Sigmoid colon (tissue), 7 donors: ENCODE measurements around the gene SMYD5. TPM values are rescaled to one million over a fixed set of nuclear protein-coding genes. Genes with fewer than 3 reads are reported as not detected.

Experiments
- DNase-seq: peaks from one replicate; pipeline ENCODE4 v3.0.0-alpha.2; 2019
- H3K27ac ChIP-seq, 4 donors: fragments of 200-600 bp; sonication (generic); one replicate each; pipeline ENCODE4 v1.5.1; 2016 to 2019; ENCODE audit warnings: mild to moderate bottlenecking in 1 of 4
- H3K27me3 ChIP-seq, 3 donors: fragments of 200-600 bp; sonication (generic); one replicate each; pipeline ENCODE4 v1.5.1; 2019; ENCODE audit warnings: mild to moderate bottlenecking in 1 of 3
- H3K36me3 ChIP-seq, 4 donors: fragments of 200-600 bp; sonication (generic); one replicate each; pipeline ENCODE4 v1.5.1; 2016 to 2019
- H3K4me1 ChIP-seq, 4 donors: fragments of 200-600 bp; sonication (generic); one replicate each; pipeline ENCODE4 v1.5.1; 2017 to 2019
- H3K4me3 ChIP-seq, 4 donors: fragments of 200-600 bp; sonication (generic); one replicate each; pipeline ENCODE4 v1.5.1; 2017 to 2019; ENCODE audit warnings: mild to moderate bottlenecking in 2 of 4, moderate library complexity in 1 of 4
- H3K9me3 ChIP-seq, 4 donors: fragments of 200-600 bp in 3 of 4; sonication (generic) in 3 of 4; one replicate each; pipeline versions ENCODE4 v1.5.1 to v1.6.1; 2013 to 2019
- CTCF ChIP-seq, 4 experiments: fragments of 450-650 bp in 3 of 4; fragments of 200-600 bp in 1 of 4; IDR thresholded peaks; one replicate each; pipeline ENCODE4 v1.5.1; 2016 to 2019; ENCODE audit warnings: antibody characterized with exemption in 4 of 4, mild to moderate bottlenecking in 3 of 4, moderate library complexity in 2 of 4
- EP300 ChIP-seq, 4 donors: sonication (generic); formaldehyde crosslinking; IDR thresholded peaks; one replicate each; pipeline ENCODE4 v1.6.1; 2017; ENCODE audit warnings: antibody characterized with exemption in 4 of 4
- POLR2A ChIP-seq, 2 donors: fragments of 450-650 bp; IDR thresholded peaks; one replicate each; pipeline ENCODE4 v1.6.1; 2016; ENCODE audit warnings: antibody characterized with exemption in 2 of 2, mild to moderate bottlenecking in 2 of 2, moderate library complexity in 2 of 2
- POLR2AphosphoS5 ChIP-seq, 4 donors: sonication (generic); formaldehyde crosslinking; IDR thresholded peaks; one replicate each; pipeline ENCODE4 v1.6.1; 2017; ENCODE audit warnings: antibody characterized with exemption in 4 of 4
- WGBS, 2 donors: extraction: QIAGEN DNeasy Blood & Tissue Kit; methylation state at CpG; one replicate each; pipeline ENCODE4 v1.1.7; 2013; 5-methylcytosine and 5-hydroxymethylcytosine counted together
- intact Hi-C: fragments of 100-400 bp; cut with DNase I; formaldehyde crosslinking; loops from one replicate; pipeline ENCODE4 v1.15.1; 2023
- polyA plus RNA-seq, 3 donors: library from polyadenylated mRNA; stranded (reverse); fragments of 200-250 nt; gene quantifications; one replicate each; pipeline ENCODE4 v1.2.3, GENCODE V29; 2013
- total RNA-seq, 4 donors: library from RNA; depleted of rRNA; stranded (reverse); fragments of >200 nt; gene quantifications; one replicate each; pipeline ENCODE4 v1.1.0, GENCODE V29; 2016
- donor health status: healthy with polysubstance abuse.
- donor health status: Bipolar disorder and iron deficiency.
- donor health status: healthy.

Gene SMYD5
- total and polyA plus RNA-seq, 7 donors, result 5.3 to 18.2 (median 7.8) TPM

DNA sequence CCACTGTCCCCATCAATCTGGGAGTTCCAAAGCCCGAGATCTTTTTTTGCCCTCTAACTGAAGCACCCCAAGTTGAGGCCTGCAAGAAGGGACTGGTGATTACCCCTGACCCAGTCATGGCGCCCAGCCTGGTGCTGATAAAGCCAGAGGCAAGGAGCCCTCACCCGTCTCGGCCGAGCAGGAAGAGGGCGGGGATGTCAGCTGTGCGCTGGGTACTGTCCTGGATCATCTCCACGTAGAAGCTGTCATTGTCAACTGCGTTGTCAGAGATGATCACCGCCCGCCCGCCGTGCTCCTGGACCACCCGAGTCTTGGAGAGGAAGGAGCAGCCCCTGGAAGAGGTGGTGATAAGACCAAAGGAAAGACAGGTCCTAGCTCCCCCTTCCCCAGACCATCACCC, 14.6 kb downstream of the SMYD5 start:
- Histone ChIP-seq H3K27ac (no peak overlapping the region), H3K4me3 (no peak overlapping the region), H3K36me3 (peaks cover 0 to 63% (median 19%) of the 10 kb centered on the region in 4 donors), H3K4me1 (peaks cover 0 to 12% (median 6%) of the 10 kb centered on the region in 4 donors), H3K27me3 (no peaks in the 10 kb centered on the region), H3K9me3 (no peaks in the 10 kb centered on the region)
- DNase-seq, result no peak
- TF ChIP-seq POLR2A (IDR thresholded peaks at IDR 0.05) (no peak), POLR2AphosphoS5 (IDR thresholded peaks at IDR 0.05) (no peak)
- 89 to 91% methylated on average over 14 of the region's 14 CpGs for WGBS, 2 donors
- intact Hi-C loops, result no loop called here

DNA sequence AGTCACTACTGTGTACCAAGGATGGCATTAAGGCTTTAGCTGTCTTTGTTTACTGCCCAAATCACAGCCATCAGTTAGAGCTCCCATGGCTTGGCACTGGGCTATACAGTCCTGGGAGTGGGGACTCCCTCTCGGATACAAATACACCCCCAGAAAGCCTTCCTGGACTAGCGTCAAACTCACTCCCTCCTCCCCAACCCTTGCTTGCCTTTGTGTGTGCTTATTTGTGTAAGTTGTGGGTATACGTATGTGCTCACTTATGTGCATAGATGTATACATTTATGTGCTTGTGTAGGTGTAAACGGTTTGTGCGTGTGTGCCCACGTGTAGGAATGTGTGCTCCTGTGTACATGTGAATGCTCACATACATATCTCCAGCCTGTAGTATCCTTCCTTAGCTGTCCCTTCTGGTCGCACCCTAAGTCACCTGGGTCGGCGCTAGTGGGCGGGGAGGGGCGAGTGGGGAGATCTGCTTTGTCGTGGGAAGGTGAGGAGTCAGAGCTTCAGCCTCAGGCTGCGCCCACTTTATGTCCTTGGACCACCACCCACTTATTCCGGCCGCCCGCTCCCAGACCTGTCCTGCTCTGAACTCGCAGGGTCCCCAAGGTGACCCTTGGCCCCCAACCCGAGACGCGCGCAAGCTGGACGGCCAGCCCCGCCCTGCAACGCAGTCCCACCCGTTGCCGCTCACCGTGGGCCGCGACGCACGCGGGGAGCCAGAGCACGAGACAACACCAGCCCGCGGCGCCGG, 18.5 kb downstream of the SMYD5 start:
- peaks cover 0 to 26% (median 6%) of the 10 kb centered on the region in 4 donors for H3K36me3 ChIP-seq
- WGBS, 2 donors, result 1 to 4% methylated on average over 37 of the region's 37 CpGs
- H3K9me3 ChIP-seq, result no peaks in the 10 kb centered on the region
- peak overlapping the region; percentile 66 to 96 (median 82) for H3K4me3 ChIP-seq
- DNase-seq, result peak; percentile 72
- peak overlapping the region; percentile 80 to 96 (median 92) for H3K27ac ChIP-seq
- TF ChIP-seq POLR2AphosphoS5 (IDR thresholded peaks at IDR 0.05) (no peak), CTCF (IDR thresholded peaks at IDR 0.05) (no peak), EP300 (IDR thresholded peaks at IDR 0.05) (no peak), POLR2A (IDR thresholded peaks at IDR 0.05) (no peak)
- H3K27me3 ChIP-seq, result no peaks in the 10 kb centered on the region
- intact Hi-C loops, result loop anchor here (5.0 to 10.0 kb wide), 3 partner anchors 120 to 502 kb away; partner anchors contain the start of genes RAB11FIP5, SFXN5 and TPRKB
- peaks cover 0 to 39% (median 33%) of the 10 kb centered on the region in 4 donors for H3K4me1 ChIP-seq

DNA sequence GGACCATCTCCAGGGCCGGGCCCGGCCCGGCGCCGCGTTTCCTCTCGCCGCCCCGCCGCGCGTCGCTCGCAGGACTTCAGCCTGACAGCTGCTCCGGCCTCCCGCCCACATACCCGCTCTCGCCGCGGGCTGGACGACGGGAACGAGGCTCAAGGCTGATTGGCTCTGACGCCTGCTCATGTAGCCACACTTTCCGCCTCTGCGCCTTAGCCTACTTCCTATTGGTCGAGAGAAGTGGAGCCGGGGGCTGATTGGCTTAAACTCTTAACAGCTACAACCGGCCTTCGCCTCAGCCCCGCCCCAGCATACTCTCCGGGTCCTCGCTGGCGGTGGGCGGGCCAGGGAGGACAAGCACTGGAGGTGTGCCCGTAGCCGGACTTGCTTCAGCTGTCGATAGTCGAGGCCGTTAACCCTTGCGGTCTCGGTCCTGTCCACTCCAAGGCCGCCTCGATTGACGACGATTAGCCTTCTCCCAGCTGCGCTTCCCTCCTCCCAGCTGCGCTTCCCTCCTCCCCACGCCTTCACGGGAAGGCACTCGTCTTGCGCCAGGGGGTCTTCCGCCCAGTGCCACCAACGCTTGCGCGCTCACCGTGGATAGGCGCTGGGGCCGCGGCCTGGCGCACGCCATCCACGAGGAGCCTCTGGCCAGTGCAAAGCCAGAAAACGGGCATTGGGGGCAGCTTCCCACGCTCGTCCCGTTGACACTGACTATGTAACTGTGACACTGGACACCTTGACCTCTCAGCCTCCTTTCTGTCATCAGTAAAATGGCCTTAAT, 19.3 kb downstream of the SMYD5 start, which contains the start of gene PRADC1:
TSS of gene PRADC1 (minus strand) at position 86 of the 778 bp plus-strand sequence. CDS start at position 7, 79 bp downstream.
- intact Hi-C loops, result loop anchor here (5.0 to 10.0 kb wide), 3 partner anchors 121 to 501 kb away; partner anchors contain the start of genes RAB11FIP5, SFXN5 and TPRKB
- peak; percentile 100 for DNase-seq
- Histone ChIP-seq H3K4me1 (peaks cover 0 to 47% (median 41%) of the 10 kb centered on the region in 4 donors), H3K27me3 (no peaks in the 10 kb centered on the region), H3K27ac (peak within 1 kb of the TSS; percentile 80 to 96 (median 92)), H3K36me3 (peaks cover 0 to 18% (median 3%) of the 10 kb centered on the region in 4 donors), H3K9me3 (no peaks in the 10 kb centered on the region), H3K4me3 (peak within 1 kb of the TSS; percentile 66 to 96 (median 90))
- TF ChIP-seq POLR2A (IDR thresholded peaks at IDR 0.05) (peak in 1 of 2 donors; percentile 44), CTCF (IDR thresholded peaks at IDR 0.05) (no peak), EP300 (IDR thresholded peaks at IDR 0.05) (no peak), POLR2AphosphoS5 (IDR thresholded peaks at IDR 0.05) (peak; percentile 58 to 84 (median 80))
- WGBS, 2 donors, result 1% methylated on average over 67 of the region's 67 CpGs

DNA sequence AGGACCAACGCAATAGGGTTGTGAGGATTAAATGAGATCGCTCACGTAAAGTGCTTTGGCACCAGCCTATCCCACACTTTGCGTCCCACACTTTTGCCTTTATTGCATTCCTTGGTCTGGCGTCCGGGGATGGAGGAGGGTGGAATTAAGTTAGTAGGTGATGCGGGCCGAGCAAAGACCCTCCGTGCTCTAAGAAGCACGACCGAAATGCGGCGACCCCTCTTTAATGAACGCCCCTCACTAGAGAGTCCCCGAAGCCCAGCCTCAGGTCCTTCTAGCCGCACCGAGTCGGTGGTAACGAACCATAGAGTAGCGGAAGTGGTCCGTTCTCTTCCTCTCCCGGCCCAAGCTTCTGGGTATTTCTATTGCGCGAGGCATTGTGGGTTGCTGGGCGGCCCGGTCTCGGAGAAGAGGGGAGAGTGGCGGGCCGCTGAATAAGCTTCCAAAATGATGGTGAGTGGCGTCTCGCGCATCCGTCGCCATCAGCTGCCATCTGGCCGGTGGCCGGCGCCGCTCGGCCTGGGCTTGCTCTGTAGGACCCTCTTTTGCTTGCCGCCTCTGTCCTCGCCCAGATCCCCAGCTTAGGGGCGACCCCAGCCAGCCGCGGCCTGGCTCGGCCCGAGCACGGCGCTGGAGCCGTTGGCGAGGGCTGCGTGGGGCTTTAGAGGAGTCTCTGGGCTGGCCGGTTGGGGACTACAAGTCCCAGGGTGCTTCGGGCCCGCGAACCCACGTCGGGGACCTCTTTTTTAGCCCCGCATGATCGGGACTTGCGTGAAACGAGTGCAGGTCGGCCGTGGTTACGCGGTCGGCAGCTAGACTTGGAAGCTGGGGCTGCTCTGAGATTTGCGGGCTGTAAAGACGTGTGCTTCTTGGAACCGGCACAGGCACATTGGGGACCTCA, 20.1 kb downstream of the SMYD5 start, which contains the start of gene CCT7:
TSS of gene CCT7 (plus strand) at position 377 of the 901 bp plus-strand sequence. CDS start at position 448, 71 bp downstream.
- WGBS, 2 donors, result 0% methylated on average over 69 of the region's 69 CpGs
- TF ChIP-seq POLR2A (IDR thresholded peaks at IDR 0.05) (peak; percentile 61 to 65), EP300 (IDR thresholded peaks at IDR 0.05) (peak in 1 of 4 donors; percentile 15), POLR2AphosphoS5 (IDR thresholded peaks at IDR 0.05) (peak; percentile 82 to 88 (median 85)), CTCF (IDR thresholded peaks at IDR 0.05) (no peak)
- Histone ChIP-seq H3K9me3 (no peaks in the 10 kb centered on the region), H3K27me3 (no peaks in the 10 kb centered on the region), H3K4me3 (peak within 1 kb of the TSS; percentile 66 to 96 (median 90)), H3K4me1 (peaks cover 0 to 55% (median 46%) of the 10 kb centered on the region in 4 donors), H3K36me3 (peaks cover 0 to 14% (median 0%) of the 10 kb centered on the region in 4 donors), H3K27ac (peak within 1 kb of the TSS; percentile 80 to 96 (median 92))
- DNase-seq, result peak; percentile 94
- intact Hi-C loops, result loop anchor here (2.0 to 10.0 kb wide), 5 partner anchors 19 to 501 kb away; partner anchors contain the start of genes RAB11FIP5, SFXN5, SMYD5 and TPRKB
